ENCODE results near the gene JCAD. TPM values are rescaled to one million over a fixed set of nuclear protein-coding genes. Genes with fewer than 3 reads are reported as not detected.
"Not testable (repeated sequence)": the region's sequence is repeated elsewhere in the genome, so short reads cannot be mapped to it uniquely, and the experiment has no call there.

The JCAD gene
- total RNA-seq, 1 experiment from 2014 or later, result 20.9 TPM

DNA sequence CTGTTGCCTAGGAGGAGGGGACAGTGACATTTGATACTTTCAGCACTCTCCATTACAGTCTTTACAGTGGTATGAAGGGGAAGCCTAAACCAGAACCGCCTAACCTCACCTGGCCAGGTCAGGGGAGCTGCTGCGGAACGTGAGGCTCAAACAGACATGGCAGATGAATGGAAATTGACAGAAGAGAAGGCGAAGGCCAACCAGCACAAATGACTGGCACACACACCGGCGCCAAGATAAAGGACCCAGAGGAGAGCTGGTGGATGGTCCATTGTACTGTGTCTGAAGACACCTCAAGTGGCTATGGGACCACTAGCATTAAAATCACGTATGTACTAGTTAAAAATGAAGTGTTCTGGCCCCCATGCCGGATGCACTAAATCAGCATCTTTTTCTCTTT is 53.0 kb downstream of the JCAD start:
- in situ Hi-C loops (cut with HindIII; ENCODE audit: low pct_unique_long_range_greater_than_20kb, low sequenced_read_pairs), result no loop called here
- DNase-seq (ENCODE audit: low read depth), result no peak

DNA sequence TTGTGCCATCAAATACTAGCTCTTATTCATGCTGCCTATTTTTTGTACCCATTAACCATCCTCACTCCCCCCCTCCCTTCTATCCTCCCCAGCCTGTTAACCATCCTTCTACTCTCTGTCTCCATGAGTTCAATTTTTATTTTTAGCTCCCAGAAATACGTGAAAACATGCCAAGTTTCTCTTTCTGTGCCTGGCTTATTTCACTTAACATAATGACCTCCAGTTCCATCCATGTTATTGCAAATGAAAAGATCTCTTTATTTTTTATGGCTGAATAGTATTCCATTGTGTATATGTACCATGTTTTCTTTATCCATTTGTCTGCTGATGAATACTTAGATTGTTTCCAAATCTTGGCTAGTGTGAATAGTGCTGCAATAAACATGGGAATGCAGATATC is 54.3 kb downstream of the JCAD start:
- in situ Hi-C loops (cut with HindIII; ENCODE audit: low pct_unique_long_range_greater_than_20kb, low sequenced_read_pairs); DNase-seq (ENCODE audit: low read depth): not testable (repeated sequence)

DNA sequence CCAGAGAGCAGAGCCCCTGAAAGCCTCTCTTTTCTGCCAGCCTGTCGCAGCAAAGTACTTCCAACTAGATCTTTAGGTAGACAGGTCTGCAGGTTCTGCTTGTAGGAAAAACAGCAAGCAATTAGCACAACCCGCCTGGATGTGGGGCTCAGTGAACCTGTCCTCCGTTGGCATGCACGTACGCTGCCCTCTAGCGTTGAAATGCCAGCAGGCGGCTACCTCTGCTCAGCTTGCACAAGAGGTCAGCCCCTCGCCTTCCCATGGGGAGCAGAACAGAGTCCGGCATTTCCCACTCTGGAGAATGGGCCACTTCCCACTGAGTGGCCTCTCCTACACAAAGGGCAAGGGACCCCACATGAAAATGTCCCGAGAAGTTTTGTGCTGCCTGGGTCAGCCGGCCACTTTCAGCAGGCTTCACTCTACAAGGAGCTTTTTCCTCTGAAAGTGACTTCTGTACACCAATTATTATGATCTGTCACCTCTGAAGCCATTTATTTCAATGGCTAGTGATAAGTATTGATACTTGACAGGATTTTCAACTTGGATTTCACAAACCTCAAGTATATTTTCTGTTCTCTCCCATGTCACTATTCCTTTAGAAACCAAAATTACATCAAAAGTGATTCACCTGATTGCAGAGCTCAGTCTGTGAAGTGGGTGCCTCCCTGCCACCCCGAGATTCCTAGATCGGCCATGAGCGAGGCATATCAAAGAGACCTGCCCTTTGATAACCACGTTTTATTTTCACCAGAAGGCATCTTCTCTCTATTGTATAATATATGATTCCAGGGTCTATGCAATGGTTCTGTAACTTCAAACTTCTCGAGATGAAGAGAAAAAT is 56.7 kb downstream of the JCAD start:
- DNase-seq (ENCODE audit: low read depth), result peak; percentile 86
- in situ Hi-C loops (cut with HindIII; ENCODE audit: low pct_unique_long_range_greater_than_20kb, low sequenced_read_pairs), result no loop called here

DNA sequence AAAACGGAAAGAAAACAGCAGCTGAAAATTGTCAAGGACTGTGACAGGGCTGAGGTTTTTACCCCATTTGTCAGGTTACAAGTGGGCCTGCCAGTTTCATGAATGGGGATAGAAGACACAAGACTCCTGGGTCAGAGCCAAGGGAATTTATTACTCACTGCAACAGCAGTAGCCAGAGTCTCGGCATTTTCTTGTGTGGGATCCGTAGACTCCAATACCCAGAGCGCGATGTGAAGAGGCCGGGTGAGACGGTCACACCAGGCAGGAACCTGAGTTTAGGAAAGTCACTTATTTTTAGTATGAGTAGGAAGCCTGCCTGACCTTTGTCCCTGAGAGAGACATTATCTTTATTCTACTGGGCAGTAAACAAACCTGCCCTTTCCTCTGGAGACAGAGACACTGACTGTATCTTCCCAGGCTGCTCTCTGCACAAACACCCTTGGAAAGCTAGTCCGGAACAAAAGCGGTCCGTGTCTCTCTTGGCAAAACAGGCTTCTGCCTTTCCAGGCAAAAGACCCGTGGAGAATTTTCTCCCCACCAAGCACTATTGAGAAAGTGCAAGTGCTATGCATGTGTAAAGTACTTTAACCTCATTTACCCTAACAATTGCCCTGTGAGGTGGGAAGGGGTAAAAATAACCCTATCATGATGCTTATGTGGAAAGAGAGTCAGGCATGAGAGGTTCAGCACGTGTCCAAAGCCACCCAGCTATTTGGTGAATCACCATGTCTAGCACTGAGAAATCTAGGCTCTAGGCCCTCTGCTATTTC is 58.4 kb downstream of the JCAD start:
- peak; percentile 73 for DNase-seq (ENCODE audit: low read depth)
- in situ Hi-C loops (cut with HindIII; ENCODE audit: low pct_unique_long_range_greater_than_20kb, low sequenced_read_pairs), result no loop called here

DNA sequence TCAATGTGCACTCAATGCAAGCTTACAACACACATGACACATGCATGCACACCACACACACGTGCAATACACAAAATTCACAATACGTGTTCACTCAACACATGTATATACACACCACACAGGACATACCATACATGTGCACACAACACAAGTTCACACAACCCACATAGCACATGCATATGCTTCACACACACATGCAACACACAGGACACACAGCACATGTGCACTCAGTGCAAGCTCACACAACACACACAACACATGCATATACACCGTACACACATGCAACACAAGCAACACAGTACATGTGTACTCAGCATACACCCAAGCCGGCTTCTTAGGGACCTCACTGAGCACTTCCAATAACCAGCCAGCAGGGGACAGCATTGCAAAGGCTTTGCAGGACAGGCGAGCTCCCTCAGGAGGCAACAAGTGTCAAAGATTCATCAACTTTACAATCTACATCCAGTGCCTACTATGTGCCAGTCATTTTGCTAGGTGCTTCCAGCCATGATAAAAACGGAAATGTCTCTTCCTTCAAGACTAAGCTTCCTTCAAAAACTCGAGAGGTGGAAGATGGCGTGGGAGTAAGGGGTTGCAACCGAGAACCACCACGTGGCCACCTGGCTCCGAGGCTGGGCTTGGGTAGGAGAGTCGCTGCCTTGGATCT is 61.1 kb downstream of the JCAD start:
- in situ Hi-C loops (cut with HindIII; ENCODE audit: low pct_unique_long_range_greater_than_20kb, low sequenced_read_pairs), result no loop called here
- DNase-seq (ENCODE audit: low read depth), result peak; percentile 59

- in situ Hi-C loops (cut with HindIII; ENCODE audit: low pct_unique_long_range_greater_than_20kb, low sequenced_read_pairs), result no loop called here
- peak; percentile 47 for DNase-seq (ENCODE audit: low read depth)
Observed at GRCh38 chr10:29994811-29995210, 64.6 kb downstream of the JCAD start.

- in situ Hi-C loops (cut with HindIII; ENCODE audit: low pct_unique_long_range_greater_than_20kb, low sequenced_read_pairs), result no loop called here
Observed at GRCh38 chr10:29993319-29993915, 66.0 kb downstream of the JCAD start.

GRCh38 chr10:29992914-29993313 is 66.5 kb downstream of the JCAD start:
- in situ Hi-C loops (cut with HindIII; ENCODE audit: low pct_unique_long_range_greater_than_20kb, low sequenced_read_pairs), result no loop called here

More at GRCh38 chr10:29993319-29993915, 66.0 kb downstream of the JCAD start:
- DNase-seq (ENCODE audit: low read depth), result no peak

GRCh38 chr10:29991382-29991781 is 68.0 kb downstream of the JCAD start:
- DNase-seq (ENCODE audit: low read depth), result no peak
- in situ Hi-C loops (cut with HindIII; ENCODE audit: low pct_unique_long_range_greater_than_20kb, low sequenced_read_pairs), result no loop called here

More at GRCh38 chr10:29992914-29993313, 66.5 kb downstream of the JCAD start:
- no peak for DNase-seq (ENCODE audit: low read depth)

DNA sequence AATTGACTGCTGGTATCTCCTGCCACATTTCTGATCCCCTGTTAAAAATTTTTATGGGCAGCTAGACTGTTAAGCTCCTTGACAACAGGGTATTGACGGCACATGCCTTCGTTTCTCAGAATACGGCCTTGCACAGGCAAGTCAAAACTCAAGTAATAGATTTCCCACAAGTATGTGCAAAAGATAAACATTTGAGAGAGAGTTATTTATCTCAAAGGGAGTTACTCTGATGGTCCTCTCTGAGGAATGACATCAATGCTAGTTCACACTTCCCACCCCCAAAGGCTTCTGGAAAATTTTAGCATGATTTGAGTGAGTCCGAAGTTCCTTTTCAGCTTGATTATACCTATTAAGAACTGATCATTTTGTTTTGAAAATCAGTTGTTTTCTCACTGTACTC is 71.9 kb downstream of the JCAD start:
- in situ Hi-C loops (cut with HindIII; ENCODE audit: low pct_unique_long_range_greater_than_20kb, low sequenced_read_pairs), result no loop called here
- DNase-seq (ENCODE audit: low read depth), result no peak

DNA sequence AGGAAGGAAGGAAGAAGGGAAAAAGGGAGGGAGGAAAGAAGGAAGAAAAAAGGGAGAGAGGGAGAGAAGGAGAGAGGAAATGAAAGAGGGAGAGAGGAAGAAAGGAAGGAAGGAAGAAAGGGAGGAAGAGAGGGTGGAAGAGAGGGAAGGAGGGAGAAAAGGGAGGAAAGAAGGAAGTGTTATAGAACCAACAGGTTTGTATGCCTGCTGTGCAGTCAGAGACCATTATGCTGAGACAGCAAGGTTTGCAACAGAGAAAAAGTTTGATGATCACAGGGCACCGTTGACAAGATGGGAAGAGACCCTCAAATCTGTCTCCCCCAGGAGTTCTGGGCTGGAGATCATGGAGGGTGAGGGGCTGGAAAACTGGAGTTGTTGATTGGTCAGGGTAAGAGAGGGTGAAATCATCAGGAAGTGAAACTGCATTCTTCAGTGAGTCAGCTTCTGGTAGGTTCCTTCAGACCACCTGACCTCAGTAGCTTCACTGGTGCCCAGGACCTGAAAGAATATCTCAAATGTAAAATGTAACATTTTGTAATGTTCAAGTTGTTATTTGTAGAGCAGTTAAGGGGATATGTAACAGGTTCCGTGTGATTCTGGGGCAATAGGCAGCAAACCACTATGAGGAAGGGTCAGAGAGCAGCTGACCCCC is 76.3 kb downstream of the JCAD start:
- DNase-seq (ENCODE audit: low read depth), result no peak
- in situ Hi-C loops (cut with HindIII; ENCODE audit: low pct_unique_long_range_greater_than_20kb, low sequenced_read_pairs), result no loop called here

DNA sequence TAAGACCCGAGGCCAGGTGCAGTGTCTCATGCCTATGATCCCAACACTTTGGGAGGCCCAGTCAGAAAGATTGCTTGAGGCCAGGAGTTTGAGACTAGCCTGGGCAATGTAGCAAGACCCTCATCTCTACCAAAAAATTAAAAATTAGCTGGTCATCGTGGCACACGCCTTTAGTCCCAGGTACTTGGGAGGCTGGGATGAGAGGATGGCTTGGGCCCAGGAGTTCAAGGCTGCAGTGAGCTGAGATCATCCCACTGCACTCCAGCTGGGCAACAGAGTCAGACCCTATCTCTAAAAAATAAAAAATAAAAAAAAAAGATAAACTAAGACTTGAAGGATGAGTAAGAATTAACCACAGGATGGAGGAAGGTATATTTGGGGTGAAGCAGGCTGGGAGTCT is 77.9 kb downstream of the JCAD start:
- in situ Hi-C loops (cut with HindIII; ENCODE audit: low pct_unique_long_range_greater_than_20kb, low sequenced_read_pairs), result no loop called here
- no peak for DNase-seq (ENCODE audit: low read depth)

GRCh38 chr10:29980084-29980483 is 79.3 kb downstream of the JCAD start:
- DNase-seq (ENCODE audit: low read depth), result no peak
- in situ Hi-C loops (cut with HindIII; ENCODE audit: low pct_unique_long_range_greater_than_20kb, low sequenced_read_pairs), result no loop called here

DNA sequence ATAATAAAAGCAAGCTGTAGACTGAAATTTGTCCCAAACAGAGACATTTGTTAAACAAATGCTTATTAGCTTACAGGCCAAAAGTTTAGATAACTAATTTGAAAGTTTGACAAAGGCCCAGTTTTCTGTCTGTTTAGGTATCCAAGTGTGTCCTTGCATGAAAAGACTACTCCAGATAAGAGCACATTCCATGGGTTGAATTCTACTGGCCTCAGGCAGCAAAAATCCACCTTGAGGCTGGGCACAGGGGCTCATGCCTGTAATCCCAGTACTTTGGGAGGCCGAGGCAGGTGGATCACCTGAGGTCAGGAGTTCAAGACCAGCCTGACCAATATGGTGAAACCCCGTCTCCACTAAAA is 80.0 kb downstream of the JCAD start:
- in situ Hi-C loops (cut with HindIII; ENCODE audit: low pct_unique_long_range_greater_than_20kb, low sequenced_read_pairs); DNase-seq (ENCODE audit: low read depth): not testable (repeated sequence)

- no peak for DNase-seq (ENCODE audit: low read depth)
Observed at GRCh38 chr10:29977171-29977570, 82.2 kb downstream of the JCAD start.

DNA sequence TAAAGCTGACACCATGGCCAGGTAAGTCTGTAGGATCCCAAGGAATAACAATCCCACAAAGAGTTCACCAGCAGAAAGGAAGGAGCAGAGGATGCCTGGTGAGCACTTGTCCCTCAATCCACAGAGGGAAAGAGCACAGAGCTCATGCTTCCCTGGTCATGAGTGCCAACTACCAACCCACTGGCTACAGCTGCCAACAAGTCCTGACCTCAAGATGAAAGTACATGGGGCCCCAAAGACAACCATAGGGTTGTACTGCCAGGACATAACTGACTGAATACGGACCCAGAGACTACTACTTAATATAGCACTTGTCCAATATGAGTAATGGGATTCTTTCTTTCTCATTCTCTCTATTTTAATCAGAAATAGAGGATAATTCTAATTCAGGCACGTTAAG is 83.3 kb downstream of the JCAD start:
- in situ Hi-C loops (cut with HindIII; ENCODE audit: low pct_unique_long_range_greater_than_20kb, low sequenced_read_pairs), result no loop called here
- no peak for DNase-seq (ENCODE audit: low read depth)

More at GRCh38 chr10:29977171-29977570, 82.2 kb downstream of the JCAD start:
- in situ Hi-C loops (cut with HindIII; ENCODE audit: low pct_unique_long_range_greater_than_20kb, low sequenced_read_pairs), result no loop called here

GRCh38 chr10:29974773-29975172 is 84.6 kb downstream of the JCAD start:
- in situ Hi-C loops (cut with HindIII; ENCODE audit: low pct_unique_long_range_greater_than_20kb, low sequenced_read_pairs), result no loop called here
- no peak for DNase-seq (ENCODE audit: low read depth)

DNA sequence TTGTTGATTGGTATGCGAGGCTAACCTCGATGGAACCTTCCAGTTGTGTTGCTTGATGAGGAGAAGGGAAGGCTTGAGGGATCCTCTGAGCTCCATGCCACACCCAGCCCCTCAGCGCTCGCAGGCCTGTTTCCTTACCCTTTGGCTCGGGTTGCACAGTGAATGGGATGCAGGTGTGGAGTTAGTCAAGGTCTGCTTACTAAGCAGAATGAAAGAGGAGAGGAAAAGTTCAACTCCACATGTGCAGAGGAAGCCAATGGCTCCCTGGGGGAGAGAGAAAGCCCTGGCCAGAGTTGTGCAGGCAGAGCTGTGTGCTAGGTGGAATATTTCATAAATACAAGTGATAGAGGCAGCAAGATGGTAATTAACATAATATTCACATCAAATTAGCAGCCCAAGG is 85.5 kb downstream of the JCAD start:
- in situ Hi-C loops (cut with HindIII; ENCODE audit: low pct_unique_long_range_greater_than_20kb, low sequenced_read_pairs), result no loop called here
- no peak for DNase-seq (ENCODE audit: low read depth)

Measured in Caki2 (cell line).